MCF 10A (cell line): ENCODE measurements around the gene LBHD2. TPM values are rescaled to one million over a fixed set of nuclear protein-coding genes. Genes with fewer than 3 reads are reported as not detected.

Experiments used
- BruUV-seq: library from RNA; stranded (reverse); fragments of 400-500 nt; replicated peaks from 2 replicates; lab custom pipeline; 2021; lab: Mats Ljungman, UMichigan
- CTCF ChIA-PET: fragments of 300-600 bp; sonication (Branson Sonifier 250); formaldehyde crosslinking; extraction: SDS; loops from one replicate; lab custom pipeline; 2021; ENCODE audit warnings: antibody characterized with exemption, inconsistent platforms; lab: Yijun Ruan, JAX
- POLR2A ChIA-PET: fragments of 300-600, 350-650 bp; sonication (Branson Sonifier 250); formaldehyde crosslinking; extraction: SDS; loops from one replicate; lab custom pipeline; 2020; ENCODE audit warnings: antibody characterized with exemption, inconsistent platforms; lab: Yijun Ruan, JAX
- DNase-seq: peaks from one replicate; pipeline ENCODE4 v3.0.0-alpha.2; 2018; ENCODE audit not compliant: unreplicated experiment
- H3K27ac Mint-ChIP-seq: one replicate; pipeline ENCODE4 v1.8.0; 2022; ENCODE audit warnings: mild to moderate bottlenecking, low read depth, mixed read lengths; ENCODE audit not compliant: unreplicated experiment
- H3K27me3 Mint-ChIP-seq: one replicate; pipeline ENCODE4 v1.8.0; 2022; ENCODE audit warnings: mixed read lengths; ENCODE audit not compliant: insufficient read depth, unreplicated experiment
- H3K36me3 Mint-ChIP-seq: one replicate; pipeline ENCODE4 v1.8.0; 2022; ENCODE audit warnings: mild to moderate bottlenecking, moderate library complexity, mixed read lengths; ENCODE audit not compliant: insufficient read depth, unreplicated experiment
- H3K4me1 Mint-ChIP-seq: one replicate; pipeline ENCODE4 v1.8.0; 2022; ENCODE audit warnings: mixed read lengths; ENCODE audit not compliant: insufficient read depth, unreplicated experiment
- H3K4me3 Mint-ChIP-seq: one replicate; pipeline ENCODE4 v1.8.0; 2022; ENCODE audit warnings: mild to moderate bottlenecking, moderate library complexity, mixed read lengths; ENCODE audit not compliant: unreplicated experiment
- H3K9me3 Mint-ChIP-seq: one replicate; pipeline ENCODE4 v1.8.0; 2022; ENCODE audit warnings: mixed read lengths; ENCODE audit not compliant: unreplicated experiment
- CTCF ChIP-seq: fragments of 200-600 bp; IDR thresholded peaks from one replicate; pipeline ENCODE4 v1.8.0; 2022; ENCODE audit warnings: antibody characterized with exemption, mild to moderate bottlenecking; ENCODE audit not compliant: unreplicated experiment
- intact Hi-C: fragments of 100-400 bp; cut with micrococcal nuclease; formaldehyde crosslinking; loops from 2 replicates; pipeline ENCODE4 v1.14.1; 2022
- total RNA-seq: library from RNA; stranded (reverse); gene quantifications from 2 replicates; pipeline ENCODE4 v1.2.3, GENCODE V29; 2022

Gene LBHD2
- total RNA-seq, 1 experiment from 2014 or later: not detected

- Mint-ChIP-seq H3K36me3 (no peaks in the 10 kb centered on the region), H3K27ac (no peak overlapping the region), H3K27me3 (no peaks in the 10 kb centered on the region), H3K4me1 (no peaks in the 10 kb centered on the region), H3K9me3 (no peaks in the 10 kb centered on the region), H3K4me3 (no peak overlapping the region)
- CTCF ChIA-PET: interaction anchor here (1.0 to 2.1 kb wide), 2 partner anchors 9 to 13 kb away, joined by 3 to 5 read pairs; no protein-coding TSS in a partner anchor
- no TSS peak for BruUV-seq
- POLR2A ChIA-PET: no interaction called here
- intact Hi-C loops: no loop called here
- DNase-seq: no peak
- no peak for TF ChIP-seq CTCF
These were observed 7.8 kb downstream of the LBHD2 start for GRCh38 chr14:103091883-103092222.

GRCh38 chr14:103093856-103094405, 9.9 kb downstream of the LBHD2 start:
- POLR2A ChIA-PET: no interaction called here
- DNase-seq: no peak
- CTCF ChIA-PET: no interaction called here
- Mint-ChIP-seq H3K27ac (no peak overlapping the region), H3K27me3 (no peaks in the 10 kb centered on the region), H3K9me3 (no peaks in the 10 kb centered on the region), H3K36me3 (no peaks in the 10 kb centered on the region), H3K4me1 (no peaks in the 10 kb centered on the region), H3K4me3 (no peak overlapping the region)
- no TSS peak for BruUV-seq
- intact Hi-C loops: no loop called here
- no peak for TF ChIP-seq CTCF

GRCh38 chr14:103094406-103095209, 10.6 kb downstream of the LBHD2 start, which contains the start of gene EXOC3L4:
Gene EXOC3L4 (plus strand): TSS chr14:103094725. CDS start chr14:103100220, 5,495 bp downstream.
- Mint-ChIP-seq H3K27me3 (no peaks in the 10 kb centered on the region), H3K9me3 (no peaks in the 10 kb centered on the region), H3K4me3 (no peak within 1 kb of the TSS), H3K27ac (no peak within 1 kb of the TSS), H3K36me3 (no peaks in the 10 kb centered on the region), H3K4me1 (no peaks in the 10 kb centered on the region)
- POLR2A ChIA-PET: interaction anchor here (0.6 kb wide), 1 partner anchor 18 kb away, joined by 3 read pairs; no protein-coding TSS in a partner anchor
- no peak for TF ChIP-seq CTCF
- intact Hi-C loops: no loop called here
- CTCF ChIA-PET: no interaction called here
- BruUV-seq: no TSS peak
- no peak for DNase-seq

GRCh38 chr14:103095210-103095778, 11.3 kb downstream of the LBHD2 start:
- no peak for TF ChIP-seq CTCF
- ChIA-PET CTCF (interaction anchor here (1.1 to 2.1 kb wide), 3 partner anchors 10 to 199 kb away, joined by 3 to 31 read pairs (median 4); no protein-coding TSS in a partner anchor), POLR2A (interaction anchor here (0.6 to 1.3 kb wide), 2 partner anchors 19 to 21 kb away, joined by 3 to 4 read pairs; no protein-coding TSS in a partner anchor)
- intact Hi-C loops: no loop called here
- Mint-ChIP-seq H3K4me1 (no peaks in the 10 kb centered on the region), H3K36me3 (no peaks in the 10 kb centered on the region), H3K27ac (no peak overlapping the region), H3K4me3 (no peak overlapping the region), H3K9me3 (no peaks in the 10 kb centered on the region), H3K27me3 (no peaks in the 10 kb centered on the region)
- BruUV-seq: no TSS peak
- DNase-seq: no peak
